GM13976 (cell line): Measurements from ENCODE around the gene TBXA2R.

Source experiments
- DNase-seq: peaks from one replicate; pipeline ENCODE4 v3.0.0; 2012; ENCODE audit warnings: low spot score
- in situ Hi-C: fragments of 300-500 bp; cut with MboI; formaldehyde crosslinking; loops from one replicate; pipeline ENCODE4 v1.12.0; 2022; ENCODE audit warnings: low sequenced_read_pairs, mixed read lengths, inconsistent platforms; ENCODE audit not compliant: unreplicated experiment
- TF ChIP-seq, protein P1 (sequence below): IDR thresholded peaks from 2 replicates; pipeline ENCODE4 v1.5.1; 2012; ENCODE audit warnings: borderline replicate concordance, mild to moderate bottlenecking; ENCODE audit not compliant: insufficient read depth; ENCODE audit errors: extremely low read depth, missing control alignments, control extremely low read depth

TBXA2R gene

DNA sequence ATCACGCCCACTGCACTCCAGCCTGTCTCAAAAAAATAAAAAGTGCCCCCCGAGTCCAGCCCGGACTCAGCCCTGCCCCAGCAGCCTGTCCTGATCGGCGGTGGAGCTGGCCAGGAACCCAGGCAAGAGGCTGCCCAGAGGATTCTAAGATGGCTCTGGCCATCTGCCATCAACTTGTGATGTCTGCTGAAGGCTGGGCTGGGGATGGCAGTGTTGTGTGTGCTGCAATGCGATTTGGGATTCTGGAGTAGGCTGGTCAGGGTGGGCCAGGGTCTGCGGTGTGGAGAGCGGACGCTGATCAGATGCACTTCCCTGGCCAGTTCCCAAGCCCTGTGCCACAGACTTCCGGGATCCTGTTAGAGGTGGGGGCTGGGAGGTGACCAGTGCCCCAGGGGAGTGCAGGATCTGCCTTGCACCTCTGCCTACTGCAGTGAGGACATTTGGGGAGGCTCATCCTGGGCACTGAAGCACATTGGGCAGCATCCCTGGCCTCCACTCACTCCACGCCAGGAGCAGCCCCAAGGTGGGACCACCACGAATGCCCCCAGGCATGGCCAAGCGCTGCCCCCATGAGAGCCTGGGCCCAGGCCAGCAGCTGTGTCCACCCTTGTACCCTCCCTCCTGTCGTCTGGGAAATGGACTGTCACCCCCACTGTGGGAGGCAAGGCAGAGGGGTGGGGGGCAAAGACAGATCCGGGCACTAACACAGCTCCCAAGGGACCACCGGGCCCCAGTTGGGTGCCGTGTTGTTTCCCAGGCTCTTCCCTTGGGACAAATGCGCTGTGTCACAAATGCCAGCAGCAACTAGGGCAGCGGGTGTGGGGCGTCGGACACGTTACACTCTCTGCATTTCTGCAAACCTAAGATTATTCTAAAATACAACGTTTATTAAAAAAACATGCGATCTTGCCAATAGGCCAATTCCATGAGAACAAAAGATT lies 3.4 kb upstream of the TBXA2R start:
- DNase-seq: no peak
- TF ChIP-seq, protein P1, sequence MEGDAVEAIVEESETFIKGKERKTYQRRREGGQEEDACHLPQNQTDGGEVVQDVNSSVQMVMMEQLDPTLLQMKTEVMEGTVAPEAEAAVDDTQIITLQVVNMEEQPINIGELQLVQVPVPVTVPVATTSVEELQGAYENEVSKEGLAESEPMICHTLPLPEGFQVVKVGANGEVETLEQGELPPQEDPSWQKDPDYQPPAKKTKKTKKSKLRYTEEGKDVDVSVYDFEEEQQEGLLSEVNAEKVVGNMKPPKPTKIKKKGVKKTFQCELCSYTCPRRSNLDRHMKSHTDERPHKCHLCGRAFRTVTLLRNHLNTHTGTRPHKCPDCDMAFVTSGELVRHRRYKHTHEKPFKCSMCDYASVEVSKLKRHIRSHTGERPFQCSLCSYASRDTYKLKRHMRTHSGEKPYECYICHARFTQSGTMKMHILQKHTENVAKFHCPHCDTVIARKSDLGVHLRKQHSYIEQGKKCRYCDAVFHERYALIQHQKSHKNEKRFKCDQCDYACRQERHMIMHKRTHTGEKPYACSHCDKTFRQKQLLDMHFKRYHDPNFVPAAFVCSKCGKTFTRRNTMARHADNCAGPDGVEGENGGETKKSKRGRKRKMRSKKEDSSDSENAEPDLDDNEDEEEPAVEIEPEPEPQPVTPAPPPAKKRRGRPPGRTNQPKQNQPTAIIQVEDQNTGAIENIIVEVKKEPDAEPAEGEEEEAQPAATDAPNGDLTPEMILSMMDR: no peak
- in situ Hi-C loops: no loop called here

- in situ Hi-C loops: no loop called here
- TF ChIP-seq, protein P1: no peak
- no peak for DNase-seq
Observed at GRCh38 chr19:3608750-3609322, 2.2 kb upstream of the TBXA2R start.

- no peak for DNase-seq
- TF ChIP-seq, protein P1: no peak
- in situ Hi-C loops: no loop called here
Observed at GRCh38 chr19:3608079-3608641, 1.5 kb upstream of the TBXA2R start.

- no peak for DNase-seq
- in situ Hi-C loops: no loop called here
- TF ChIP-seq, protein P1: no peak
Observed at GRCh38 chr19:3607303-3608078, 816 bp upstream of the TBXA2R start.

DNA sequence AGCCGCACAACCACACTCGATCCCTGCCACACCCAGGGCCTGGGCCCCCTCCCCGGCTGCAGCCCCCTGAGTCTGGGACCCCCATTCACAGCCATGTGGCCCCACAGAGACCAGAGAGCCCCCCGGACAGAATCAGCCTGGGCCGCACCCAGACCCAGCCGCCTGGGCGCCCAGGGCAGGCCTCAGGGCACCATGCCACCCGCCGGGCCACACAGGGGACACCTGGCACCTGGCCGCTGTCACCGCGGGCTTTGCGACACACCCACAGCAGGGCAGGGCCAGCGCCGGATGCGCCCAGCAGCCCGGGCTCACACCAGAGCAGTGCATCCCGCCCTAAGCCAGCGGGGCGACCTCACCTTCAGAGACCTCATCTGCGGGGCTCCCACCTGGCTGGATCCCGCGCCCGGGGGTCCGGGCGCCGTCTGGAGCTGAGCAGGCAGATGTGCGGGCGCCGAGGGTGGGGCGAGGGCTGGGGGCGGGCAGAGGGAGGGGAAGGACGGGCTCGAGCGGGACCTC lies 443 bp downstream of the TBXA2R start:
- TF ChIP-seq, protein P1: no peak
- DNase-seq: no peak
- in situ Hi-C loops: no loop called here

DNA sequence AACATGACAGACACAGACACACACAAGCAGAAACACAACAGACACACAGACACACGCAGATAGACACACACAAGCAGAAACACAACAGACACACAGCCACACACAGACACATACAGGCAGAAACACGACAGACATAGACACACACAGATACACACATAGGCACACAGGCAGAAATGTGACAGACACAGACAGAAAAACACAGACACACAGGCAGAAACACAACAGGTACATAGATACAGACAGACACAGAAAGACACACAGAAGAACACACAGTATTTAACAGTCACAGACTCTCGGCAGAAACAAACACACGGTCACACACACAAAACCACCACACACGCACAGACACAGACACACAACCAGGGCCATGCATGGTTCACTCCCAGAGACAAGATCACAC lies 905 bp downstream of the TBXA2R start:
- in situ Hi-C loops: no loop called here
- TF ChIP-seq, protein P1: no peak
- DNase-seq: no peak
